Measurements from ENCODE around the gene AHRR. TPM values are rescaled to one million over a fixed set of nuclear protein-coding genes. Genes with fewer than 3 reads are reported as not detected.

AHRR gene
- total RNA-seq, 2 experiments from 2014 or later, result 28.3 to 34.9 TPM

Other genes starting within 250 kb of the AHRR start
- under 1 TPM; 0.10 TPM for gene PLEKHG4B, start 229.5 kb upstream of the AHRR start, total RNA-seq
- gene LRRC14B, start 130.2 kb upstream of the AHRR start, total RNA-seq, result under 1 TPM in 1 of 2 experiments, not detected in 1; 0.17 TPM
- 1 to 10 TPM; 8.0 to 8.7 TPM for gene CCDC127, start 103.6 kb upstream of the AHRR start, total RNA-seq
- gene SDHA, start 103.4 kb upstream of the AHRR start, total RNA-seq, result 100 to 1,000 TPM; 130 to 150 TPM
- gene PDCD6, start 50.1 kb upstream of the AHRR start, total RNA-seq, result 100 to 1,000 TPM in 1 of 2 experiments, 10 to 100 TPM in 1; 87.9 to 100 TPM
- 10 to 100 TPM; 65.5 to 79.0 TPM for gene EXOC3, start 121.5 kb downstream of the AHRR start, total RNA-seq
- 1 to 10 TPM; 1.4 to 2.2 TPM for gene SLC9A3, start 202.7 kb downstream of the AHRR start, total RNA-seq